ENCODE measurements around the gene DUSP2. TPM values are rescaled to one million over a fixed set of nuclear protein-coding genes. Genes with fewer than 3 reads are reported as not detected.

DUSP2 gene, protein sequence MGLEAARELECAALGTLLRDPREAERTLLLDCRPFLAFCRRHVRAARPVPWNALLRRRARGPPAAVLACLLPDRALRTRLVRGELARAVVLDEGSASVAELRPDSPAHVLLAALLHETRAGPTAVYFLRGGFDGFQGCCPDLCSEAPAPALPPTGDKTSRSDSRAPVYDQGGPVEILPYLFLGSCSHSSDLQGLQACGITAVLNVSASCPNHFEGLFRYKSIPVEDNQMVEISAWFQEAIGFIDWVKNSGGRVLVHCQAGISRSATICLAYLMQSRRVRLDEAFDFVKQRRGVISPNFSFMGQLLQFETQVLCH
- total RNA-seq (2021) (0.50 and 1.4 TPM in 2 replicates), Bru-seq, nascent RNA (percentile 28 among the genes with signal in this experiment), BruChase-seq, experiment 1, labeled RNA remaining after a 2-hour chase (percentile 18 among the genes with signal in this experiment), BruChase-seq, experiment 2, labeled RNA remaining after a 6-hour chase (percentile 27 among the genes with signal in this experiment)
- long read RNA-seq, partial matches to known transcripts, result 0 of 3 reads
- long read RNA-seq, other reads (novel, unspliced or antisense), result 0 of 3 reads

DNA sequence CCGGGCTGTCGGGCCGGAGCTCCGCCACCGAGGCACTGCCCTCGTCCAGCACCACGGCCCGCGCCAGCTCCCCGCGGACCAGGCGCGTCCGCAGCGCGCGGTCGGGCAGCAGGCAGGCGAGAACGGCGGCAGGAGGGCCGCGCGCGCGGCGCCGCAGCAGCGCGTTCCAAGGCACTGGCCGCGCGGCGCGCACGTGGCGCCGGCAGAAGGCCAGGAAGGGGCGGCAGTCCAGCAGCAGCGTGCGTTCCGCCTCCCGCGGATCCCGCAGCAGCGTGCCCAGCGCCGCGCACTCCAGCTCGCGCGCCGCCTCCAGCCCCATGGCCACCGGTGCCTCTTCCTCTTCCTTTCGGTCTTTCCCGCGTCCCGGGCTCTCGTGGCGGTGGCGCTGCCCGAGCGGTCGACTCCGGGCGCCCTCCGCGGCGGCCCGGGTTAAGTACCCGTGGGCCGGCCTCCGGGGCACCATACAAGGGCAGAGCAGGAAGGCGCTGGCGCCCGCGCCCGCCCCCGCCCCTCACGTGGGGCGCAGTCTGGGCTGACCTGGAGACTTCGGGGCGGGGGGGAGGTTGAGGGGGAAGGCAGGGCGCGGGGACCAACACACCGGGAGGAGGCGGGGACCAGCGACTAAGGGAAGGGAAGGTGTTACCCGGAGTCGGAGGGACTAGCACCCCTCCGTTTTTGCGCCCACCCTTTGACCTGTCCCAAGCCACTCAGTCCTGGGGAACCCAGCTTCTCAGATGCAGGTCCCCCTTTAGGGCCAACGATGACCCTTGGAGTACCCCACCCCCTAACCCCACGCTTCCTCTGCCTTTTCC is at the start of gene DUSP2:
Gene DUSP2, minus strand, starts transcription at position 405 of the 812 bp plus-strand sequence. Its CDS starts 86 bp downstream, at position 319.
- CTCF ChIA-PET, result no interaction called here

DNA sequence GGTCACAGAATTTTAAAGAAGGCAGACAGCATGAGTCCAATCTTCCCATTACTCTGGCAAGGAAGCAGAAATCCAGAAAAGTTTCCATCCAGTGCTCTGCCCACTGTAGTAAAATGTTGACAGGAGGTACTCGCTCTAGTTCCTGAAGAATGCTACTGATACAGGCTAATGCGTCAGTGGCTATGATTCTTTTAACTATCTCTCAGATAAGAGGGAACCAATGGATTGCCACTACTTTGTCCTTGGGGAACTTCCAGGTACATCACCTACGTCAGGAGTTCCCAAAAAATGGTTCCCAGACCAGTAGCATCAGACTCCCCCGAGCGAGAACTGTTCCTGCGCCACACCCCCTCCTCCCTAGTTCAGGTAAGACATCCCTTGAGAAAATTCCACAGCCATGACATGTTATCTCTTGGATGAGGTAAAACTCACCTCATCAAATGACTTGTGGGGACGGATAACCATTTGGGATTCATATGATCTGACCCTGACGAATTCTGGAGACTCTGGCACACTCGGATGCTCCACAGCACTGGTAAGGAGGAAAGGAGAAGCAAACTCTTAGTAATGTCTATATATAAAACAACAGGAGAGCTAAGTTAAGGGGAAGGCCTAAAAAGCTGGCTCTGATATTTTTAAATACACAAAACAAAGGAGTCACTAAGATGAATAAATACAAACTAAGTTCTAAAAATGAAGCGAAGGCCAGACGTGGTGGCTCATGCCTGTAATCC is 46.9 kb upstream of the DUSP2 start:
- BruUV-seq (replicated peaks), result no TSS peak
- H3K27ac ChIP-seq (ENCODE audit: low read depth, low read length, poor library complexity, severe bottlenecking), result no peak overlapping the region
- no peaks in the 10 kb centered on the region for H3K27me3 ChIP-seq (replicated peaks; ENCODE audit: insufficient read depth, low read depth, low read length, poor library complexity)
- intact Hi-C loops (cut with micrococcal nuclease; ENCODE audit: unreplicated experiment), result no loop called here
- CTCF ChIA-PET, result interaction anchor here (1.3 kb wide), 1 partner anchor 18 kb away, joined by 3 read pairs; no protein-coding TSS in a partner anchor
- no peak overlapping the region for H3K4me3 ChIP-seq (ENCODE audit: low read depth, low read length, poor library complexity, severe bottlenecking)
- H3K4me1 ChIP-seq (ENCODE audit: insufficient read depth, low read length, poor library complexity, severe bottlenecking), result no peaks in the 10 kb centered on the region
- no peaks in the 10 kb centered on the region for H3K9me3 ChIP-seq (ENCODE audit: low read depth, low read length, poor library complexity, severe bottlenecking)
- H3K36me3 ChIP-seq (ENCODE audit: insufficient read depth, low read length, poor library complexity, severe bottlenecking), result peaks cover 74% of the 10 kb centered on the region
- no peak for DNase-seq (ENCODE audit: low spot score)
- POLR2A ChIA-PET (ENCODE audit: low non-redundant PET), result no interaction called here
- TF ChIP-seq, protein P1, sequence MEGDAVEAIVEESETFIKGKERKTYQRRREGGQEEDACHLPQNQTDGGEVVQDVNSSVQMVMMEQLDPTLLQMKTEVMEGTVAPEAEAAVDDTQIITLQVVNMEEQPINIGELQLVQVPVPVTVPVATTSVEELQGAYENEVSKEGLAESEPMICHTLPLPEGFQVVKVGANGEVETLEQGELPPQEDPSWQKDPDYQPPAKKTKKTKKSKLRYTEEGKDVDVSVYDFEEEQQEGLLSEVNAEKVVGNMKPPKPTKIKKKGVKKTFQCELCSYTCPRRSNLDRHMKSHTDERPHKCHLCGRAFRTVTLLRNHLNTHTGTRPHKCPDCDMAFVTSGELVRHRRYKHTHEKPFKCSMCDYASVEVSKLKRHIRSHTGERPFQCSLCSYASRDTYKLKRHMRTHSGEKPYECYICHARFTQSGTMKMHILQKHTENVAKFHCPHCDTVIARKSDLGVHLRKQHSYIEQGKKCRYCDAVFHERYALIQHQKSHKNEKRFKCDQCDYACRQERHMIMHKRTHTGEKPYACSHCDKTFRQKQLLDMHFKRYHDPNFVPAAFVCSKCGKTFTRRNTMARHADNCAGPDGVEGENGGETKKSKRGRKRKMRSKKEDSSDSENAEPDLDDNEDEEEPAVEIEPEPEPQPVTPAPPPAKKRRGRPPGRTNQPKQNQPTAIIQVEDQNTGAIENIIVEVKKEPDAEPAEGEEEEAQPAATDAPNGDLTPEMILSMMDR (conservative IDR thresholded peaks at IDR 0.05; ENCODE audit: low read depth, low read length), result no peak
- TF ChIP-seq EZH2 (IDR thresholded peaks at IDR 0.05; ENCODE audit: borderline replicate concordance, low read depth, low read length, poor library complexity, severe bottlenecking), result no peak

More for the DNA sequence above, at the start of gene DUSP2:
- BruUV-seq (replicated peaks), result no TSS peak
- H3K4me1 ChIP-seq (ENCODE audit: insufficient read depth, low read length, poor library complexity, severe bottlenecking), result peaks cover 9% of the 10 kb centered on the region
- POLR2A ChIA-PET (ENCODE audit: low non-redundant PET), result no interaction called here
- DNase-seq (ENCODE audit: low spot score), result peak; percentile 60
- intact Hi-C loops (cut with micrococcal nuclease; ENCODE audit: unreplicated experiment), result no loop called here
- H3K27ac ChIP-seq (ENCODE audit: low read depth, low read length, poor library complexity, severe bottlenecking), result no peak within 1 kb of the TSS
- no peaks in the 10 kb centered on the region for H3K27me3 ChIP-seq (replicated peaks; ENCODE audit: insufficient read depth, low read depth, low read length, poor library complexity)
- no peaks in the 10 kb centered on the region for H3K36me3 ChIP-seq (ENCODE audit: insufficient read depth, low read length, poor library complexity, severe bottlenecking)
- H3K4me3 ChIP-seq (ENCODE audit: low read depth, low read length, poor library complexity, severe bottlenecking), result peak within 1 kb of the TSS; percentile 32
- H3K9me3 ChIP-seq (ENCODE audit: low read depth, low read length, poor library complexity, severe bottlenecking), result no peaks in the 10 kb centered on the region
- no peak for TF ChIP-seq EZH2 (IDR thresholded peaks at IDR 0.05; ENCODE audit: borderline replicate concordance, low read depth, low read length, poor library complexity, severe bottlenecking)
- TF ChIP-seq, protein P1 (conservative IDR thresholded peaks at IDR 0.05; ENCODE audit: low read depth, low read length), result no peak
